Astrocyte (in vitro differentiated cells and primary cell): Measurements from ENCODE around the gene SPATA13. TPM values are rescaled to one million over a fixed set of nuclear protein-coding genes. Genes with fewer than 3 reads are reported as not detected.
A peak's percentile ranks its signal among the peaks of the same experiment; 100 is the strongest.

Experiments
- DNase-seq: peaks from one replicate; pipeline ENCODE4 v3.0.0-alpha.2; 2010; ENCODE audit warnings: low read depth
- FAIRE-seq: peaks from 2 replicates; lab custom pipeline; 2011; peaks lifted over from hg19 to GRCh38; lab: Jason Lieb, UNC
- H2AFZ ChIP-seq: 2 replicates; pipeline ENCODE4 v1.6.0; 2012; ENCODE audit warnings: low read depth, low read length, inconsistent platforms
- H3K27ac ChIP-seq: 2 replicates; pipeline ENCODE4 v1.5.1; 2011; ENCODE audit warnings: low read depth, low read length, inconsistent platforms
- H3K27me3 ChIP-seq: 2 replicates; pipeline ENCODE4 v1.6.0; 2011; ENCODE audit warnings: low read length, inconsistent platforms; ENCODE audit not compliant: insufficient read depth
- H3K36me3 ChIP-seq: 2 replicates; pipeline ENCODE4 v1.5.1; 2011; ENCODE audit warnings: low read length, inconsistent platforms; ENCODE audit not compliant: insufficient read depth
- H3K4me1 ChIP-seq: 2 replicates; pipeline ENCODE4 v1.5.1; 2011; ENCODE audit warnings: low read length, inconsistent platforms; ENCODE audit not compliant: insufficient read depth
- H3K4me2 ChIP-seq: 2 replicates; pipeline ENCODE4 v1.6.0; 2012; ENCODE audit warnings: low read length, inconsistent platforms
- H3K4me3 ChIP-seq: 2 replicates; pipeline ENCODE4 v1.5.1; 2011; ENCODE audit warnings: low read depth, mild to moderate bottlenecking, low read length, inconsistent platforms; ENCODE audit not compliant: insufficient read depth
- H3K79me2 ChIP-seq: 2 replicates; pipeline ENCODE4 v1.6.0; 2012; ENCODE audit warnings: mild to moderate bottlenecking, low read length, inconsistent platforms; ENCODE audit not compliant: insufficient read depth
- H3K9ac ChIP-seq: 2 replicates; pipeline ENCODE4 v1.6.0; 2012; ENCODE audit warnings: mild to moderate bottlenecking, low read length, inconsistent platforms
- H3K9me3 ChIP-seq: 2 replicates; pipeline ENCODE4 v1.5.1; 2012; ENCODE audit warnings: low read depth, mild to moderate bottlenecking, low read length, inconsistent platforms; ENCODE audit not compliant: insufficient read depth
- H4K20me1 ChIP-seq: 2 replicates; pipeline ENCODE4 v1.6.0; 2012; ENCODE audit warnings: low read length, inconsistent platforms; ENCODE audit not compliant: insufficient read depth
- H3K27ac Mint-ChIP-seq: one replicate; pipeline ENCODE4 v1.8.0; 2021; ENCODE audit warnings: mild to moderate bottlenecking, mixed read lengths; ENCODE audit not compliant: unreplicated experiment
- H3K27me3 Mint-ChIP-seq: one replicate; pipeline ENCODE4 v1.8.0; 2021; ENCODE audit warnings: low read depth, mixed read lengths; ENCODE audit not compliant: unreplicated experiment
- H3K36me3 Mint-ChIP-seq: one replicate; pipeline ENCODE4 v1.8.0; 2021; ENCODE audit warnings: low read depth, mixed read lengths; ENCODE audit not compliant: unreplicated experiment
- H3K4me1 Mint-ChIP-seq: one replicate; pipeline ENCODE4 v1.8.0; 2021; ENCODE audit warnings: low read depth, mixed read lengths; ENCODE audit not compliant: unreplicated experiment
- H3K4me3 Mint-ChIP-seq: one replicate; pipeline ENCODE4 v1.8.0; 2021; ENCODE audit warnings: mild to moderate bottlenecking, moderate library complexity, mixed read lengths; ENCODE audit not compliant: unreplicated experiment
- H3K9me3 Mint-ChIP-seq: one replicate; pipeline ENCODE4 v1.8.0; 2021; ENCODE audit warnings: mild to moderate bottlenecking, mixed read lengths; ENCODE audit not compliant: unreplicated experiment
- CTCF ChIP-seq: IDR thresholded peaks from 2 replicates; pipeline ENCODE4 v1.5.1; 2011; ENCODE audit warnings: low read depth, mild to moderate bottlenecking, inconsistent platforms, low read length, moderate library complexity; ENCODE audit not compliant: insufficient read depth
- EZH2 ChIP-seq: IDR thresholded peaks from 2 replicates; pipeline ENCODE4 v1.6.1; 2012; ENCODE audit warnings: mild to moderate bottlenecking, low read length, inconsistent platforms; ENCODE audit not compliant: insufficient read depth
- total RNA-seq: library from RNA; stranded (reverse); gene quantifications from 2 replicates; pipeline ENCODE4 v1.2.1, GENCODE V29; 2021

SPATA13 gene
- total RNA-seq, 1 donor from 2014 or later = 6.2 TPM

DNA sequence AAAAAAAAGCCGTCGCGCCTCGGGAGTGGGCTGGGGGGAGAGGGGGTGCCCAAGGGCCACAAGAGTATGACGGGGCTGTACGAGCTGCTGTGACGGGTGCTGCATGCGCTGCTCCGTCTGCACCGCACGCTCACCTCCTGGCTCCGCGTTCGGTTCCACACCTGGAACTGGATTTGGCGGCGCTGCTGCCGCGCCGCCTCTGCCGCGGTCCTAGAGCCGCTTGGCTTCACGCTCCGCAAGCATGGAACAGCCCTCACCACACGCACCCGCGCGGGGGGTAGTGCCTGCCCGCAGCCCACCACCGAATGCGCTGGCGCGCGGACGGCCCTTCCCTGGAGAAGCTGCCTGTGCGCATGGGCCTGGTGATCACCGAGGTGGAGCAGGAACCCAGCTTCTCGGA lies 167.6 kb downstream of the SPATA13 start:
- Histone ChIP-seq H3K79me2 (no peaks in the 10 kb centered on the region), H2AFZ (peak overlapping the region; percentile 52), H3K27ac (no peak overlapping the region), H4K20me1 (no peaks in the 10 kb centered on the region), H3K27me3 (peaks cover 2% of the 10 kb centered on the region), H3K9ac (no peak overlapping the region), H3K4me2 (peak overlapping the region; percentile 77), H3K4me3 (no peak overlapping the region), H3K9me3 (no peaks in the 10 kb centered on the region), H3K36me3 (no peaks in the 10 kb centered on the region), H3K4me1 (no peaks in the 10 kb centered on the region)
- H3K4me3 Mint-ChIP-seq = no peak overlapping the region
- no peaks in the 10 kb centered on the region for H3K36me3 Mint-ChIP-seq
- FAIRE-seq = no peak
- H3K9me3 Mint-ChIP-seq = no peaks in the 10 kb centered on the region
- no peaks in the 10 kb centered on the region for H3K27me3 Mint-ChIP-seq
- H3K27ac Mint-ChIP-seq = no peak overlapping the region
- no peaks in the 10 kb centered on the region for H3K4me1 Mint-ChIP-seq
- TF ChIP-seq EZH2 (no peak), CTCF (no peak)
- DNase-seq = no peak

DNA sequence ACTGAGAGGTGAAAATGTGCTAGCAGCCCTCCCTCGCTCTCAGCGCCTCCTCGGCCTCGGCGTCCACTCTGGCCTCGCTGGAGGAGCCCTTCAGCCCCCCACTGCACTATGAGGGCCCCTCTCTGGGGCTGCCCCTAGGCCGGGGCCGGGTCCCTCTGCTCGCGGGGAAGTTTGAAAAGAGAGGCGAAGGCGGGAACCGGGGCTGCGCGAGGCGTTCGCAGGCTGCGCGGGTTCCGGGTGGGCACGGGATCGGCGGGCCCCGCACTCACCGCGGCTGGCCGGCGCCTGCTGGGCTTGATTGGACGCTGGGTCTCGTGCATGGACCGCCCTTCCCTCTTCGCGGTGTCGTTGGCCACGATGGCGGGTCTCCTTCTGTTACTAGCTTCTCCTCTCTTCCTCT lies 178.2 kb downstream of the SPATA13 start:
- no peak overlapping the region for H3K9ac ChIP-seq
- H3K36me3 ChIP-seq = no peaks in the 10 kb centered on the region
- H3K4me1 ChIP-seq = no peaks in the 10 kb centered on the region
- Mint-ChIP-seq H3K9me3 (peaks cover 5% of the 10 kb centered on the region), H3K27me3 (peaks cover 2% of the 10 kb centered on the region), H3K27ac (no peak overlapping the region), H3K4me3 (no peak overlapping the region), H3K36me3 (no peaks in the 10 kb centered on the region), H3K4me1 (peaks cover 5% of the 10 kb centered on the region)
- H3K27me3 ChIP-seq = no peaks in the 10 kb centered on the region
- no peak overlapping the region for H3K4me3 ChIP-seq
- H3K79me2 ChIP-seq = no peaks in the 10 kb centered on the region
- no peaks in the 10 kb centered on the region for H4K20me1 ChIP-seq
- no peak overlapping the region for H3K4me2 ChIP-seq
- H3K27ac ChIP-seq = no peak overlapping the region
- TF ChIP-seq EZH2 = no peak
- no peak for TF ChIP-seq CTCF
- no peaks in the 10 kb centered on the region for H3K9me3 ChIP-seq
- no peak for FAIRE-seq
- H2AFZ ChIP-seq = no peak overlapping the region
- DNase-seq = no peak

- H3K9me3 Mint-ChIP-seq = peaks cover 6% of the 10 kb centered on the region
- no peaks in the 10 kb centered on the region for H3K79me2 ChIP-seq
- H3K36me3 Mint-ChIP-seq = no peaks in the 10 kb centered on the region
- no peaks in the 10 kb centered on the region for H3K9me3 ChIP-seq
- H4K20me1 ChIP-seq = no peaks in the 10 kb centered on the region
- H3K4me1 Mint-ChIP-seq = peaks cover 5% of the 10 kb centered on the region
- H3K27ac Mint-ChIP-seq = no peak overlapping the region
- no peak for TF ChIP-seq CTCF
- TF ChIP-seq EZH2 = no peak
- no peak for DNase-seq
- H3K4me2 ChIP-seq = no peak overlapping the region
- H3K36me3 ChIP-seq = no peaks in the 10 kb centered on the region
- H3K27me3 ChIP-seq = no peaks in the 10 kb centered on the region
- no peak overlapping the region for H3K4me3 Mint-ChIP-seq
- no peak overlapping the region for H3K9ac ChIP-seq
- H3K4me3 ChIP-seq = no peak overlapping the region
- H2AFZ ChIP-seq = no peak overlapping the region
- no peaks in the 10 kb centered on the region for H3K4me1 ChIP-seq
- H3K27me3 Mint-ChIP-seq = peaks cover 4% of the 10 kb centered on the region
- FAIRE-seq = no peak
- no peak overlapping the region for H3K27ac ChIP-seq
These were observed 179.6 kb downstream of the SPATA13 start for GRCh38 chr13:24339937-24340607.
